HG03103 (cell line): Measurements from ENCODE around the gene ACBD4.
A peak's percentile ranks its signal among the peaks of the same experiment; 100 is the strongest.

Source experiments
- ATAC-seq: cut with Tn5 transposase; IDR thresholded peaks from one replicate; pipeline ENCODE4 v1.9.1; 2021; ENCODE audit warnings: low read depth; ENCODE audit not compliant: unreplicated experiment

Gene ACBD4

DNA sequence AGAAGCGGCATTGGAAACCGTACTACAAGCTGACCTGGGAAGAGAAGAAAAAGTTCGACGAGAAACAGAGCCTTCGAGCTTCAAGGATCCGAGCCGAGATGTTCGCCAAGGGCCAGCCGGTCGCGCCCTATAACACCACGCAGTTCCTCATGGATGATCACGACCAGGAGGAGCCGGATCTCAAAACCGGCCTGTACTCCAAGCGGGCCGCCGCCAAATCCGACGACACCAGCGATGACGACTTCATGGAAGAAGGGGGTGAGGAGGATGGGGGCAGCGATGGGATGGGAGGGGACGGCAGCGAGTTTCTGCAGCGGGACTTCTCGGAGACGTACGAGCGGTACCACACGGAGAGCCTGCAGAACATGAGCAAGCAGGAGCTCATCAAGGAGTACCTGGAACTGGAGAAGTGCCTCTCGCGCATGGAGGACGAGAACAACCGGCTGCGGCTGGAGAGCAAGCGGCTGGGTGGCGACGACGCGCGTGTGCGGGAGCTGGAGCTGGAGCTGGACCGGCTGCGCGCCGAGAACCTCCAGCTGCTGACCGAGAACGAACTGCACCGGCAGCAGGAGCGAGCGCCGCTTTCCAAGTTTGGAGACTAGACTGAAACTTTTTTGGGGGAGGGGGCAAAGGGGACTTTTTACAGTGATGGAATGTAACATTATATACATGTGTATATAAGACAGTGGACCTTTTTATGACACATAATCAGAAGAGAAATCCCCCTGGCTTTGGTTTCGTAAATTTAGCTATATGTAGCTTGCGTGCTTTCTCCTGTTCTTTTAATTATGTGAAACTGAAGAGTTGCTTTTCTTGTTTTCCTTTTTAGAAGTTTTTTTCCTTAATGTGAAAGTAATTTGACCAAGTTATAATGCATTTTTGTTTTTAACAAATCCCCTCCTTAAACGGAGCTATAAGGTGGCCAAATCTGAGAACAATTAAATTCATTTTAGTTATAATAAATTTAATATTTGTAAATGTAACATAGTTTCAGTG is 14.5 kb downstream of the ACBD4 start:
- no peak for ATAC-seq

DNA sequence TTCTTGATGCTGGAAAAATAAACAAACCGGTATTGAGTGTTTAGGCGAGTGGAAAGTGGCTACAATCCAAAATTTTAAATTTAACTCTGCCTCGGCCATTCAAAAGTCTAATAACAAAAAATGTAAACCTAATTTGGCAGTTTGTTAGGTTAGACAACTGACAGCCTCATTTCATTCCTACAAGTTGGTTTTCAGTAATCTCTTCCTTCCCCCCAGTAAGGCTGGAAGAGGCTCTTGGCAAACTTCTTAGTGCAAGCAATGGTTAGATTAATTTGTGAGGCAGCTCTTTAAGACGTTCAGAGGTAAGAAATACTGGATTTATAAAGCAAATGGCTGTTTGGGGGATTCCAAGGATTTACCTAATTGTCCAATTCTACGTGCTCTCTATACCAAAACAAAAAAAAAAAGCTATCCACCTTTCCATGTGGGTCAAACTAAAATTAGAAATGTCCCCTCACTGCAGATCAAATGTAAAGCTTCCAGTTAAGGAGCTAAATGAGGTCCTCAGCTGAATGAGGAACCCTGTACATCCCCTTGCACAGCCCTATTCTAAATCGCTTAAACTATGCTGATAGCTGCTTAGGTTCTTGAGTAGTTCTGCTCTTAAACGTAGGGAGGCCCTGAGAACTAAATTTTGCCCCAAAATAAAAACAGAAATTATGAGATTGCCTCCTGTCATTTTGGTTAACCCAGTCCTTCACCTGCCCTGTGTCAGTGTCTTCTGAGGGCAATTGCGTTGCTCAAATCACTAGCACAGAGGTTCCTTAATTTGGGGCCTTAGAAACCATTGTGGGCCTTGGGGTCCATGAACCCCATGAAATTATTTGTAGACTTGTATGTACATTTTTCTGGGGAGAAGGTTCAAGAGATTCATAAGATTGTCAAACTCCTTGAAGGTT is 15.7 kb downstream of the ACBD4 start:
- ATAC-seq, result no peak

DNA sequence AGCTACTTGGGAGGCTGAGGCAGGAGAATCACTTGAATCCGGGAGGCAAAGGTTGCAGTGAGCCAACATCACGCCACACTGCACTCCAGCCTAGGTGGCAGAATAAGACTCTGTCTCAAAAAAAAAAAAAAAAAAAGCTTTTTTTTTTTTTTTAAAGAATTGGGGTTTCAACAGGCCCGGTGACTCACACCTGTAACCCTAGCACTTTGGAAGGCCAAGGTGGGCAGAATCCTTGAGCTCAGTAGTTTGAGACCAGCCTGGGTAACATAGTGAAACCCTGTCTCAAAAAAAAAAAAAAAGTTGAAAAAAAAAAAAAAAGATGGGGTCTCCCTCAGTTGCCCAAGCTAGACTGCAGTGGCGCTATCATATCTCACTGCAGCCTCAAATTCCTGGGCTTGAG is 19.5 kb downstream of the ACBD4 start:
- ATAC-seq, result no peak

DNA sequence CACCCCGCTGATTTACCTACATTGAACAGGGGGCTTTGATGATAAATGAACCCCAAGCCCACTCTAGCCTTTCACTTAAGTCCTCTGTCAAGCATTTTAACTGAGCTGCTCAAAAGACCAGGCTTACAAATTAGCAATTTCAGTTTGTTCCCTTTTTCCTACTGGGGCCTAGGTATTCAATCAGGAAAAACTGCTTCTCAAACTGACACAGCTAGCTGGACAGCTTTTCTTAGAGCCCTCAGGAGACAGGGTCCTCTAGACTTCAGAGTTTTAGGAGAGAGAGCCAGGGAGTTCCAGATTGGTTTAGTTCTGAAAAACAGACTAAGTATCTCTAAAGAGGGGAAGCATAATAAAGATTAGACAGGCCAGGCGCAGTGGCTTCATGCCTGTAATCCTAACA is 20.0 kb downstream of the ACBD4 start:
- ATAC-seq, result no peak

DNA sequence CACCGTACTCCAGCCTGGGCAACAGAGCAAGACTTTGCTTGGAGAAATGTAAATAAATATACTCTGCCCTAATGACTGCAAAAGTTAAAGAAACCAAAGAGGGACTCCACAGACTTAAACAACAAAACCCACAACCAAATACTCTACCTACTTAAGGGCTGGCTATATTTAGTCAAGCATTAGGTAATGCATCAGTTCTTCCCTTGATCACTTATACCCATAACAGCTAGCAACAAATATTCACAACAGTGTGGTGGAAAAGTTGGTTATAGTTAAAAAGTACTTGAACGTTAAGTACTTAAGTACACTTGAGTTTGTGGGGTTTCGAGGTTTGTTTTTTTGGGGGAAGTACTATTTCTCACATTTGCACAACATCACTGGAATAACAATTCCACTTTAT is 20.8 kb downstream of the ACBD4 start:
- ATAC-seq, result no peak

DNA sequence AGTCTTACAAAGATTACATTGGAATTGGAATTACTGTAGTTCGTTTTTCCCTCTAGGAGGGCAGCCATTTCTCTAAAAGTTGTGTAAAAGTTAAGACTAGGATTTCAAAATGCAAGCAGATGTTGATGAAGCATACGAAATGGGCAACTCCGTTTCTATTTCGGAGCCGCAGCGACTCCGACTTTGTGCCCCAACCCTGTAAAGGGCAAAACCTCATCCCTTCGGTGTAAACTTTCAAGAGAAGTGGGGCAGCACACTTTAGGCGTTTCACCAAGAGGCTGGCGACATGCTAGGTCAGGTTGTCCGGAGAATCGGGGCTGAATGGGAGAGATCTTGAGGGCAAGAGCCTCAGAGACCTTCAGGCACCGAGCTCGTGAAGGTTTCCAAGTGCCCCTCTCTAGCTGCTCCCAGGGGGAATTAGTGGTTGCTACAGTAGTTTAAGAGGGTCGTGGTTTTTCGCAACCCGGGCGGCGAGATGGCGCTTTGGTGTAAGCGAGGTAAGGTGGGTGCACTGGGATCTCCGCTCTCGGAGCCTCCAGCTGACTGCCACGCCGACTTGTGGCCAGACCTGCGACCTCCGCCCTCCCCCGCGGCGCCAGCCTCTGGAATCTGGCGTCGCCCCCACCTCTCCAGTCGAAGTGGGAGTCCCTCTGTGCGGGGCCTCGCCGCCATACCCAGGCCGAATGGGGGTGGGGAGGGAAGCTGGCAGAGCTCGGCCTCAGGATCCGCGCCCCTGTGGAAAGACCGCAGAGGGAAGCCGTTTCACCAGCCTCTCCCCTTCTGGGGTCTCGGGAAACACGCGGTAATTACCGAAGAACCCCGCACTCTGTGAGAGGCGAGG is 25.2 kb downstream of the ACBD4 start:
- ATAC-seq, result peak; percentile 17

DNA sequence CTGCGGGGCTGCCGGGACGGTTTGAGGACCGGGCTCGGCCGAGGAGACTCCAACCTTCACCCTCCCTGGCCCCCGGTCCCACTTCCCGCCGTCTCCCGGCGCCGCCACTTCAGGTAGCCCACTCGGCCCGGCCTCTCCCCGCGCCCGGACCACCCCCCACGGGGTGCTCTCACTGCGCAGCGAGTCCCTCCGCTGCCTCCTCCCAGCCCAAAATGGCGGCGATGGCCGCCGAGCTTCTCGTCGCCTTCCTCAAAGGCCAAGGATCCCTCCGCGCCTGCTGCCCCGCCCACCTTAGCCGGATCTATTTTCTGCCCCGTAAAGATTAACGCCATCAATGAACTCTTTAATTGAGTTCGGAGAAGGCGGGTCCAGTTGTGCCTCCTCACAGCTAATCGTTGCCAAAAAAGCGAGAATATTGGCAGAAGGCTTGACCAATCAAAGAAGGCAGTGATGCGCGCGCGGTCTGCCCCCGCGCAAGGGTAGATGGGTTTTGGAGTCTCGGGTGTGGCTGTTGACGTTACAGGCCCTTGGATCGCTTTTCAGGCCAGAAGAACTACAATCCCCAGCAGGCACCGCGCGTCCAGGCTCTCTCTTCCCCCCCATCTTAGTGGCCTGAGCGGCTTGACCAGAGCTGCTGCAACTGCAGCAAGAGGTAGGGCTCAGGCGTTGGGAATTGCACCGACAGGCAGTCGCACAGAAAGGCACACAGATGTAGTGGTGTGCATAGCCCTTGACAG is 26.0 kb downstream of the ACBD4 start, which contains the start of gene HEXIM2:
Gene HEXIM2, plus strand, starts transcription at position 588 of the 737 bp plus-strand sequence. CDS start 919 bp downstream, outside the sequence.
- peak; percentile 76 for ATAC-seq

DNA sequence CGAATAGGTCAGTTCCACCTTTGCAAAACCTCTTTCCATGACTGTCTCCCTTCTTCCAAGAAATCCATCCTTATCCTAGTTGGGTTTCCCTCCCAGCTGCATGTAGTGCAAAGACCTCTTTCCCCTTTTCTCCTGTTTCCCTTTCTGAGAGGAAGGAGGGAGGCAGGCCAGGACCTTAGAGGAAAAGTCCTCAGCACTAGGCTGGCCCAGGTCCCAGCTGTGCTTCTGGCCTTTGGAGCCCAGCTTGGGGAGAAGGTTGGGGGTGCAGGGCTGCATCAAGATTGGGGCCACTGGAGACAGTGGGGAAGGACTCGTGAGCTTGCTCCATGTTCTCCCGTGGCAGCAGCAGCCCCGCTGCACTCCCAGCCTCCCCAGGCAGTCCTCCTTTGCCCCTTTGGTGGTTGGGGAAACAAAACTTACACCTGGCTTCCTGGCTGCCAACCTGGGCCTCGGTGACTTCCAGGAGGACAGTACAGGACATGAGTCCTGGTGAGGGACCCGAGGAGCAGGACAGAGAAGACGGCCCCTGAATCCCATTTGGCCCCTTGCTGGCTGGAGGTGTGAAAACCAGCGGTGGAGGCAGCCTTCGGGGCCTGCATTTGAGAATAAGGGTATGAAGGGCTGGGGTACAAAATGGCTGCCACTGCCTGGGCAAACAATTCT is 26.7 kb downstream of the ACBD4 start:
- no peak for ATAC-seq

DNA sequence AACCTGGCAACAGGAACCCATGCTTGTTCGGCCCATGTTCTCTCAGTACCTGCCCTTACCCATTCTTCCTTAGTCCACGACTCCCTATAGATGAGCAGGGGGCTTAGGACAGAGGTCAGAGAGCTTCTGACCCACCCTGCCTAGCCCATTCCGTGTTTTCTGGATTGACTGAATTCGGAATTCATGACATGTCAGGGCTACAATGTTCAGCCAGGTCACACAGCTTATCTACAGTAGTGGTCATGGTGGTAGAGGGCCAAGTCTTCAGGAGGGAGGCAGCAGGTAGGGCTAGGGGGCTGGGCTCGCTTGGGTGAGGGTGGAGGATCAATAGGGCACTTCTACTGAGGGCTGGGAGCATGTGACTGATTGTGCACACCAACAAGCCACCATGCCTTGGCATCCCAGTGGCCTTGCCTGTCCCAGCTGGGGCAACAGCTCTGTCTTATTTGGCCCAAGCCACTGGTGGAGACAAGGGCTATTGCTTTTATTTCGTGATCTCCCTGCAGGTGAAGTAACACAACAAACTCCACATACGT is 29.3 kb downstream of the ACBD4 start:
- ATAC-seq, result no peak

DNA sequence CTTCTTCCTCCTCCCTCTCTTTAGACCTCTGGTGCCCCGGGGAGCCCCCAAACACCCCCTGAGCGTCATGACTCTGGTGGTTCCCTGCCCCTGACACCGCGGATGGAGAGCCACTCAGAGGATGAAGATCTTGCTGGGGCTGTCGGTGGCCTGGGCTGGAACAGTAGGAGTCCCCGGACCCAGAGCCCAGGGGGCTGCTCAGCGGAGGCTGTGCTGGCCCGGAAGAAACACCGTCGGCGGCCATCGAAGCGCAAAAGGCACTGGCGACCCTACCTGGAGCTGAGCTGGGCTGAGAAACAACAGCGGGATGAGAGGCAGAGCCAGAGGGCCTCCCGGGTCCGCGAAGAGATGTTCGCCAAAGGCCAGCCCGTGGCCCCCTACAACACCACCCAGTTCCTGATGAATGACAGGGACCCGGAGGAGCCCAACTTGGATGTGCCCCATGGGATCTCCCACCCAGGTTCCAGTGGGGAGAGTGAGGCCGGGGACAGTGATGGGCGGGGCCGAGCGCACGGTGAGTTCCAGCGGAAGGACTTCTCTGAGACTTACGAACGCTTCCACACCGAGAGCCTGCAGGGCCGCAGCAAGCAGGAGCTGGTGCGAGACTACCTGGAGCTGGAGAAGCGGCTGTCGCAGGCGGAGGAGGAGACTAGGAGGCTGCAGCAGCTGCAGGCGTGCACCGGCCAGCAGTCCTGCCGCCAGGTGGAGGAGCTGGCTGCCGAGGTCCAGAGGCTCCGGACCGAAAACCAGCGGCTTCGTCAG is 33.7 kb downstream of the ACBD4 start:
- no peak for ATAC-seq

DNA sequence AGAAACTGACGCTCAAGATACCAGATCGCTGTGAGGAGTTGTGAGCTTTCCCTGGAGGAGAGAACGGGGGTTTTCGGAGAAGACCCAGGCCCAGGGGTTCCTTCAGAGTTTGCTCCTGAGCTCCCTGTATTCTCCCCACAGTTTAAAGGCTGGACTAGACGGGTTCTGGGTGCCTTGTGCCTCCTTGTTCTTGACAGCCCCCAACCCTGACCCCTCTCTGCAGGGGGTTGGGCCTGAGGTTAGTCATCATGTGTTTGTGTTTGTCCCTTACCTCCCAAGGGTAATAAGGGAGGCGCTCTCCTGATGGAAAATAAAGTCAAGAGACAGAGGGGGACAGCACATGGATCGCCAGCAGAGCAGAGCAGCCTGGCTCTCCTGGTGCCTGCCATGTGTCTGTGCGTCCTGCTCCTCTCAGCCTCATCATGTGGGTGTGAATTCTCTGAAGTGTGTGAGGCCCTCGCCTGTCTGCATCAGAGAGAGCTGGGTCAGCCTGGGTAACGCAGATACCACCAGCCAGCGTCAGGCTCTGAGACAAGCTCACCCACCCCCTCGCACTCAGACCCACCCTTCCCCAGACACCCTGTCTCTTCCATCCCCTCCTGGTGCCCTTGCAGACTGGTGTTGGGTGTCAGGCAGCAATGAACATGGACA is 34.9 kb downstream of the ACBD4 start:
- ATAC-seq, result no peak

DNA sequence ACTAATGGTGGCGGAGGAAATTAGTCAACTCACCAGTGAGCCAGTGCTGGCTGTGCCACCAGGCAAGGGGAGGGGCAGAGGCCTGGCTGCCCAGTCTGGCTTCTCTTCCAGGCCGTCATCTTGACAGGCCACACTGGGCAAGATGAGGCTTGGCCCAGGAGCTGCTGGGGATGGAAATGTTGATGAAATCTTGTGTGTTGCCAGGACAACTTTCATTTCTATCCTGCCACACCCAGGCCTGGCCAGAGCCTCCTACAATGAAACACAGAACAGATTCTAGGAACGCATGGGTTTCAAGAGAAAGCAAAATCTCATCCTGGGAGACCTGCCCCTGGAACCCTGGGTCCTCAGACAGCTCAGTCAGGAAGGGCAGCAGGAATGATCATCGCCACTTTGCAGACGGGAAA is 35.4 kb downstream of the ACBD4 start:
- no peak for ATAC-seq

DNA sequence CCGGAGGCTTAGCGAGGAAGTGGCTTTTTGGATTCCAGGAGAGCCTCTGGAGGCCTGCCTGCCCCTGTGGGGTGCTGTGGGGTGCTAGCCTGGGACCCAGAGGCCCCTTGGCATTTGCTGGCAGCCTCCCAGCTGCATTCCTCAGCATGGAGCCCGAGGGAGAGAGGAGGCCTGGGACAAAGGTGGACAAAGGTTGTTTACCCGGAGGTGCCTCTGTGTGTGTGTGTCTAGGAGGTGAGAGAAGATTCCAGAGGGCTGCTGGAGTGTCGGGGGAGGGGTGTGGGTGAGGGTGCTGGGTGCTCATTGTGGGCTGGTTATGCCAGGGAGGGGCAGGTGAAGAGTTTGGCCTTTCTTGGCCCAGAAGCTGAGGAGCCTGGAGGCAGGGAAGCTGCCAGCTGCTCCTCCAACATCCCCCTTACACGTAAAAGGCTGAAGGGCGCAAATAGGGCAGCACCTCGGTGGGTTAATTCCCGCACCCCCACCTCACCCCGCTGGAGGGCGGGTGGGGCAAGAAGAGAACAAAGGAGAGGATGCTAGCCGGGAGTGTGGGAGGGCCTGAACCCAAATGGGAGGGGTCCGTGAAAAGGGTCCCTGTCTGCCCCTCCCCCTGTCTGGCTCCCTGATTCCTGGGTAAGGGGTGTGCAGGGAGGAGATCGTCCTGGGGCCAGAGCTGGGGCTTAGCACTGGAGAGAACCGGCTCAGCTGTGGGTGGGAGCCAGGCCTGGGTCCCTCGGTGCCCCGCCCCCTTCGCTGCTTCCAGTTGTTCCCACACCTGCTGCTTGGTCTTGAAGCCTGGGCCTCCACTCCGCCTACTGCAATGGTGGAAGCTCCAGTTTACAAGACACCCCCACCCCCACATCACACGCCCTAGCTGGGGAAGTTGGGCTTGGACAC is 36.1 kb downstream of the ACBD4 start:
- ATAC-seq, result no peak

DNA sequence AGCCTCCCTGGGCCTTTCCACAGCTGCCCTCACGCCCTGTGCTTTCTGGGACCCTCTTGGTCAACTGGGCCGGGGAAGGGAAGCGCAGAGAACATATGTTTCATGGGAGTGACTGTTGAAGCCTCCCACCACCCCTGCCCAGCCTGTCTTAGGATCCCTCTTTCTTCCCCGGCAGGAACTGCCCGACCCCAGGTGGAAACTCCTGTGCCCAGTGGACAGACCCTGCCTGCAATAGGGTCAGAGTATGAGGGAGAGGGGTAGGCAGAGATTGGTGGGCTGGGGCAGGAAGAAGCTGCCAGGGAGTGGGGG is 36.7 kb downstream of the ACBD4 start:
- ATAC-seq, result no peak

DNA sequence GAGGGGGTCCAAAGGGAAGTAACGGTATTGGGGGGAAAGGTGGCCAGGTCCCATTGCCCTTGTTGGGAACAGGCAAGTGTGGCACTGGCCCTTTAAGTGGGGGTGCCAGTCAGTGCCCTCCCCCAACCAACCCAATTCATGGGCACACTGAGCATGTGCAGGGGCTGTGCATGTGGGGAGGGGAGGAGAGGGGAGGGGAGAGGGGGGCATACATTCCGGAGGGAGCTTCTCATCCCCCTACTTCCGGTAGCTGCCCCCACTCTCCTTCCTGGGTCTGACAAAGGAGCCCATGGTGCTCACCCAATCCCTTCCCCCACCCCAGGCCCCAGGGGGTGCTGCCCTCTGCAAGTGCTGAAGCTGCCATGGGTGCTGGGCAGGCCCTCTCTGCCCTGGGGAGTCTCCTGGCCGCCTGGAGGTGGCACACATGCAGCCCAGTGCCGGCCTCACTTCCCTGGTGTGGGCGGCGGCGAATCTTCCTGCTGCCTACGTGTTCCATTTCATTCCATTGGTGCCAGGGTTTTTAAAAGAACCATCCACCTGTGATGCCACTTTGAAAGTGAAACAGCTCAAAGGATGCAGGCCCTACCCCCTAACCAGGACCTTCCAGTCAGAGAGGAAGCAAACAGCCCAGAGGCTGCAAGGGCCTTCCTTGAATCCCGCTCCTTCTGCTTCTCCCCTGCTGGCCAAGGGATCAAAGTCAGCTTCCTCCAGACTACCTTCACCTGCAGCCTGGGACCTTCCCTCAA is 37.2 kb downstream of the ACBD4 start:
- no peak for ATAC-seq

DNA sequence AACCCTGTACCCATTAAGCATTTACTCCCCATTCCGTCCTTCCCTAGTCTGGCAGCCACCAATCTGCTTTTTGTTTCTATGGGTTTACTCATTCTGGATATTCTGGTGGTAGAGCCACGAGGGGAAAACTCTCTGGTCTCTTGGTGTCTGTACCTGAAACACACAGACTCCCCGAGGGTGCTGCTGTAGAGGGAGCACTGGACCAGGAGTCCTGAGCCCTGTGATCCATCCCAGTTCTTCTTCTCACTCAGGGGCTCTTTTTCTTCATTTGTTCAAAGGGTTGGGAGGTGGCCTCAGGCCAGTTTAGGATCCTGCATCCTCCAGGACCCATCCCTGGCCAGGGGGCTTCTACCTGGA is 40.2 kb downstream of the ACBD4 start:
- ATAC-seq, result no peak
